CD14-positive monocyte (primary cell): Measurements from ENCODE around the gene RHOA. TPM values are rescaled to one million over a fixed set of nuclear protein-coding genes. Genes with fewer than 3 reads are reported as not detected.

Experiments
- DNase-seq, 3 donors: peaks; one replicate each; pipeline ENCODE4 v3.0.0-alpha.2; 2011 to 2022
- H2AFZ ChIP-seq: 2 replicates; pipeline ENCODE4 v1.6.0; 2012; ENCODE audit warnings: mild to moderate bottlenecking, low read depth, low read length, inconsistent platforms; ENCODE audit not compliant: insufficient read depth, poor library complexity, severe bottlenecking
- H3K27ac ChIP-seq, 2 donors: 1 replicate in 1 of 2; 2 replicates in 1 of 2; pipeline ENCODE4 v1.5.1; 2012 to 2013; ENCODE audit warnings: low read length in 2 of 2, control low read depth in 1 of 2, inconsistent platforms in 1 of 2, low read depth in 1 of 2, mild to moderate bottlenecking in 1 of 2
- H3K27me3 ChIP-seq, 2 donors: one replicate each; pipeline versions ENCODE4 v1.6.0 to v1.6.1; 2011 to 2013; ENCODE audit warnings: low read length in 2 of 2; ENCODE audit not compliant: control insufficient read depth in 2 of 2, insufficient read depth in 2 of 2
- H3K36me3 ChIP-seq, 2 donors: replicated peaks in 1 of 2; 1 replicate in 1 of 2; 2 replicates in 1 of 2; pipeline versions ENCODE4 v1.5.1 to v1.6.1; 2012 to 2013; ENCODE audit warnings: low read length in 2 of 2, control low read depth in 1 of 2, inconsistent platforms in 1 of 2, mild to moderate bottlenecking in 1 of 2; ENCODE audit not compliant: insufficient read depth in 2 of 2, control insufficient read depth in 1 of 2
- H3K4me1 ChIP-seq, 2 donors: 1 replicate in 1 of 2; 2 replicates in 1 of 2; pipeline versions ENCODE4 v1.5.1 to v1.6.1; 2012 to 2013; ENCODE audit warnings: low read length in 2 of 2, control low read depth in 1 of 2, inconsistent platforms in 1 of 2, mild to moderate bottlenecking in 1 of 2, moderate library complexity in 1 of 2; ENCODE audit not compliant: insufficient read depth in 2 of 2, control insufficient read depth in 1 of 2
- H3K4me2 ChIP-seq: replicated peaks from 2 replicates; pipeline ENCODE3; 2012; ENCODE audit warnings: low read length, moderate library complexity, mild to moderate bottlenecking; ENCODE audit not compliant: poor library complexity, severe bottlenecking; ENCODE audit errors: extremely low read depth
- H3K4me3 ChIP-seq, 3 experiments: fragments of 200-600 bp in 1 of 3; sonication (generic) in 1 of 3; replicated peaks in 1 of 3; 1 replicate in 2 of 3; 2 replicates in 1 of 3; pipeline ENCODE4 v1.5.1; 2011 to 2013; ENCODE audit warnings: low read length in 3 of 3, mild to moderate bottlenecking in 3 of 3, control low read depth in 2 of 3, low read depth in 2 of 3, inconsistent platforms in 1 of 3, moderate library complexity in 1 of 3
- H3K79me2 ChIP-seq: 2 replicates; pipeline ENCODE4 v1.6.0; 2012; ENCODE audit warnings: mild to moderate bottlenecking, control low read depth, inconsistent platforms, low read length, moderate library complexity; ENCODE audit not compliant: insufficient read depth
- H3K9ac ChIP-seq: 2 replicates; pipeline ENCODE4 v1.6.0; 2017; ENCODE audit warnings: low read length, mild to moderate bottlenecking; ENCODE audit not compliant: insufficient read depth, poor library complexity, severe bottlenecking
- H3K9me3 ChIP-seq, 2 donors: replicated peaks in 1 of 2; 1 replicate in 1 of 2; 2 replicates in 1 of 2; pipeline versions ENCODE4 v1.5.1 to v1.6.1; 2012 to 2013; ENCODE audit warnings: low read length in 2 of 2, control low read depth in 1 of 2; ENCODE audit not compliant: control insufficient read depth in 1 of 2, insufficient read depth in 1 of 2
- H4K20me1 ChIP-seq: 2 replicates; pipeline ENCODE4 v1.6.0; 2012; ENCODE audit warnings: mild to moderate bottlenecking, low read length, control low read depth, moderate library complexity; ENCODE audit not compliant: insufficient read depth
- H3K27ac Mint-ChIP-seq, 7 donors: one replicate each; pipeline ENCODE4 v1.8.0; 2020; ENCODE audit warnings: mild to moderate bottlenecking in 7 of 7, mixed read lengths in 7 of 7, moderate library complexity in 6 of 7, inconsistent platforms in 2 of 7
- H3K27me3 Mint-ChIP-seq, 3 donors: one replicate each; pipeline ENCODE4 v1.8.0; 2021 to 2022; ENCODE audit warnings: low read depth in 3 of 3, mild to moderate bottlenecking in 3 of 3, mixed read lengths in 3 of 3, moderate library complexity in 3 of 3, inconsistent platforms in 1 of 3
- H3K36me3 Mint-ChIP-seq, 2 donors: one replicate each; pipeline ENCODE4 v1.8.0; 2020; ENCODE audit warnings: mixed read lengths in 2 of 2, inconsistent platforms in 1 of 2, mild to moderate bottlenecking in 1 of 2
- H3K4me1 Mint-ChIP-seq: one replicate; pipeline ENCODE4 v1.8.0; 2020; ENCODE audit warnings: mild to moderate bottlenecking, mixed read lengths
- H3K4me3 Mint-ChIP-seq, 2 donors: one replicate each; pipeline ENCODE4 v1.8.0; 2020; ENCODE audit warnings: mild to moderate bottlenecking in 2 of 2, mixed read lengths in 2 of 2, moderate library complexity in 1 of 2
- H3K9me3 Mint-ChIP-seq, 7 donors: one replicate each; pipeline ENCODE4 v1.8.0; 2020 to 2022; ENCODE audit warnings: mixed read lengths in 7 of 7, mild to moderate bottlenecking in 6 of 7, moderate library complexity in 6 of 7, inconsistent platforms in 2 of 7
- CTCF ChIP-seq: fragments of 200-600 bp; IDR thresholded peaks from one replicate; pipeline ENCODE4 v1.8.0; 2022; ENCODE audit warnings: antibody characterized with exemption, mild to moderate bottlenecking
- WGBS: methylation state at CpG from one replicate; pipeline ENCODE4 v1.1.5; 2013; ENCODE audit warnings: missing lambda C conversion rate; ENCODE audit not compliant: insufficient coverage; 5-methylcytosine and 5-hydroxymethylcytosine counted together
- intact Hi-C, 2 donors: fragments of 100-400 bp; cut with micrococcal nuclease; formaldehyde crosslinking; loops; one replicate each; pipeline versions ENCODE4 v1.15.0 to v1.15.1; 2023
- polyA plus RNA-seq, 3 donors: library from polyadenylated mRNA; depleted of rRNA in 1 of 3; unstranded in 2 of 3; stranded (reverse) in 1 of 3; fragments of 300-500 nt in 2 of 3; fragments of >200 nt in 1 of 3; fragmentation: Illumina TruSeq in 2 of 3; gene quantifications; 1 replicate in 2 of 3; 2 replicates in 1 of 3; pipeline ENCODE4 v1.2.3, GENCODE V29; 2012 to 2021

RHOA gene
- polyA plus RNA-seq, 3 donors = 624 to 1,306 (median 1,179) TPM

- H3K9ac ChIP-seq = peak overlapping the region; percentile 95
- Mint-ChIP-seq H3K4me1 (peaks cover 69% of the 10 kb centered on the region), H3K36me3 (peaks cover 12 to 19% of the 10 kb centered on the region in 2 donors), H3K9me3 (peaks cover 0 to 2% (median 0%) of the 10 kb centered on the region in 7 donors), H3K27me3 (no peaks in the 10 kb centered on the region), H3K4me3 (peak overlapping the region; percentile 87 to 93), H3K27ac (peak overlapping the region; percentile 91 to 96 (median 91))
- H3K27me3 ChIP-seq = no peaks in the 10 kb centered on the region
- H3K4me1 ChIP-seq = peaks cover 68 to 80% of the 10 kb centered on the region in 2 donors
- H3K79me2 ChIP-seq = peaks cover 87% of the 10 kb centered on the region
- WGBS = under 1% methylated on average over 59 of the region's 59 CpGs
- H3K9me3 ChIP-seq = no peaks in the 10 kb centered on the region
- peaks cover 60% of the 10 kb centered on the region for H4K20me1 ChIP-seq
- peak overlapping the region; percentile 69 for H2AFZ ChIP-seq
- H3K4me2 ChIP-seq = peak overlapping the region; percentile 93
- intact Hi-C loops = loop anchor here (5.0 to 10.0 kb wide), 4 partner anchors 36 to 74 kb away; partner anchors contain the start of gene GPX1 (in 1 of the 2)
- H3K27ac ChIP-seq = peak overlapping the region; percentile 90
- TF ChIP-seq CTCF = no peak
- peak; percentile 53 to 67 (median 55) for DNase-seq
- peaks cover 7 to 9% of the 10 kb centered on the region in 2 donors for H3K36me3 ChIP-seq
- H3K4me3 ChIP-seq = peak overlapping the region; percentile 91 to 99 (median 99)
Measured at GRCh38 chr3:49411535-49411967, 225 bp downstream of the RHOA start.

GRCh38 chr3:49410846-49411534 is 786 bp downstream of the RHOA start:
- Histone ChIP-seq H3K9me3 (no peaks in the 10 kb centered on the region), H3K4me3 (peak overlapping the region; percentile 91 to 99 (median 99)), H3K27ac (peak overlapping the region; percentile 90), H4K20me1 (peaks cover 60% of the 10 kb centered on the region), H3K4me2 (peak overlapping the region; percentile 93), H3K4me1 (peaks cover 68 to 80% of the 10 kb centered on the region in 2 donors), H2AFZ (peak overlapping the region; percentile 69), H3K36me3 (peaks cover 7 to 9% of the 10 kb centered on the region in 2 donors), H3K27me3 (no peaks in the 10 kb centered on the region), H3K9ac (peak overlapping the region; percentile 95), H3K79me2 (peaks cover 92% of the 10 kb centered on the region)
- TF ChIP-seq CTCF = no peak
- Mint-ChIP-seq H3K9me3 (peaks cover 0 to 2% (median 0%) of the 10 kb centered on the region in 7 donors), H3K4me3 (peak overlapping the region; percentile 87 to 93), H3K36me3 (peaks cover 14 to 19% of the 10 kb centered on the region in 2 donors), H3K4me1 (peaks cover 69% of the 10 kb centered on the region), H3K27ac (peak overlapping the region; percentile 90 to 94 (median 91)), H3K27me3 (no peaks in the 10 kb centered on the region)
- 0% methylated on average over 15 of the region's 33 CpGs for WGBS
- DNase-seq = no peak
- intact Hi-C loops = loop anchor here (5.0 to 10.0 kb wide), 4 partner anchors 36 to 74 kb away; partner anchors contain the start of gene GPX1 (in 1 of the 2)
